Choroid plexus epithelial cell (primary cell): ENCODE measurements around the gene CTAGE1.

Source experiments
- DNase-seq: peaks from one replicate; pipeline ENCODE4 v3.0.0-alpha.2; 2010; ENCODE audit warnings: low read depth
- H3K4me3 ChIP-seq: 2 replicates; pipeline ENCODE4 v1.5.1; 2011; ENCODE audit warnings: low read depth, mild to moderate bottlenecking, control low read depth, low read length, moderate library complexity
- TF ChIP-seq, protein P1 (sequence below): conservative IDR thresholded peaks from 2 replicates; pipeline ENCODE4 v1.5.1; 2011; ENCODE audit warnings: low read depth, mild to moderate bottlenecking, control low read depth, inconsistent platforms, low read length, moderate library complexity

The CTAGE1 gene

DNA sequence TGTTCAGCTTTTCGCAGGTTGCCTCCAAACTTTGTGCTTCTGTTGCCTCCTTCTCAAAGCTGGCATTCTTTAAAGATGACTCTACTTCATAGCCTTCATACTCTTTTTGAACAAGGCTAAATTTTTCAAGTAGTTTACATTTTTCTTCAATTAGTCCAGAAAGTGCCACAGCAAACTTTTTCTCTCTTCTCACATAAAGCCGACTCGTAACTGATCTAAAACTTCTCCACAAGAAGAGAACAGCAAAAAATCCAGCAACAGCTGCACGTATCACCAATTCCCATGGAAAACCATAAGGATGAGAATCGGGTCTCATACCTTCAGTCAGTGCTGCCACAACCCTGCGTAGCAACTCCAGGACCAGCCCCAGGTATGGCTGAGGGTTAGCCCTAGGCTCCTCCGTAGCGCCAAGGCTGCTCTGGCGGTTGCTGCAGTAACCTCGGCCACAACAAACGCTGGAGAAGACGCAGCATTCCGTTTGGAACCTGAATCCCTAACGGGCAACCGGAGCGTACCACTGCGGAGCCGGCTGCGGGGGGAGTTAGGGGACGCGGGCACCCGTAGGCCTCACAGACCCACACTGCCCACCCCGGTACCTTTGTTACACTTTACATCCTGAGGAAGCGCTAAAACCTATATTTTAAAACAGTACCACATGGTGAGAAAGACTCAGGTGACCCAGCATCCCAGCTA is at the start of gene CTAGE1:
Gene CTAGE1, minus strand, starts transcription at position 420 of the 693 bp plus-strand sequence. Its CDS starts 104 bp downstream, at position 316.
- DNase-seq, result peak; percentile 36
- no peak within 1 kb of the TSS for H3K4me3 ChIP-seq
- TF ChIP-seq, protein P1, sequence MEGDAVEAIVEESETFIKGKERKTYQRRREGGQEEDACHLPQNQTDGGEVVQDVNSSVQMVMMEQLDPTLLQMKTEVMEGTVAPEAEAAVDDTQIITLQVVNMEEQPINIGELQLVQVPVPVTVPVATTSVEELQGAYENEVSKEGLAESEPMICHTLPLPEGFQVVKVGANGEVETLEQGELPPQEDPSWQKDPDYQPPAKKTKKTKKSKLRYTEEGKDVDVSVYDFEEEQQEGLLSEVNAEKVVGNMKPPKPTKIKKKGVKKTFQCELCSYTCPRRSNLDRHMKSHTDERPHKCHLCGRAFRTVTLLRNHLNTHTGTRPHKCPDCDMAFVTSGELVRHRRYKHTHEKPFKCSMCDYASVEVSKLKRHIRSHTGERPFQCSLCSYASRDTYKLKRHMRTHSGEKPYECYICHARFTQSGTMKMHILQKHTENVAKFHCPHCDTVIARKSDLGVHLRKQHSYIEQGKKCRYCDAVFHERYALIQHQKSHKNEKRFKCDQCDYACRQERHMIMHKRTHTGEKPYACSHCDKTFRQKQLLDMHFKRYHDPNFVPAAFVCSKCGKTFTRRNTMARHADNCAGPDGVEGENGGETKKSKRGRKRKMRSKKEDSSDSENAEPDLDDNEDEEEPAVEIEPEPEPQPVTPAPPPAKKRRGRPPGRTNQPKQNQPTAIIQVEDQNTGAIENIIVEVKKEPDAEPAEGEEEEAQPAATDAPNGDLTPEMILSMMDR, result no peak

- TF ChIP-seq, protein P1, result no peak
- no peak overlapping the region for H3K4me3 ChIP-seq
- peak; percentile 91 for DNase-seq
Observed at GRCh38 chr18:22466608-22467395, 49.1 kb upstream of the CTAGE1 start.

- no peak overlapping the region for H3K4me3 ChIP-seq
- TF ChIP-seq, protein P1, result no peak
- DNase-seq, result peak; percentile 97
Observed at GRCh38 chr18:22465859-22466457, 48.2 kb upstream of the CTAGE1 start.

DNA sequence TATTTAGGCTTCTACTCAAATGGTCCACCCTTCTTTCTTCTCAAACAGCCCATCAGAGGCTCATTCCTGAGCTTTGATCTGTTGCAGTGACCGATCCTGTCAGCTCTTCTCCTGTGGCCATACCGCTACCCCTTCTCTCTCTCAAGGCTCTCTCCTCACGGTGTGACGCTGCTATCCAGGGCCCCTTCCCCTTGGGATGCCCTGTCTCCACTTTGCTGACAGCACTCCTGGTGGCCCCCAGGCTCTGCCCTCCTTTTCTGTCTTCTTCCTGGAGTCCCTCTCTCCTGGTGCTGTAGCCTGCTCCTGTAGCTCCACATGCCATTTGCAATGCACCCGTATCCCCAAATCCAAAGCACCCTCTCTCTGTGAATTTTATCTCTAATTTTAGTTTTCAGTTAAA is 45.4 kb upstream of the CTAGE1 start:
- TF ChIP-seq, protein P1, result no peak
- no peak overlapping the region for H3K4me3 ChIP-seq

GRCh38 chr18:22459491-22459890 is 41.8 kb upstream of the CTAGE1 start:
- TF ChIP-seq, protein P1, result no peak
- no peak overlapping the region for H3K4me3 ChIP-seq

More for the DNA sequence above, 45.4 kb upstream of the CTAGE1 start:
- no peak for DNase-seq

DNA sequence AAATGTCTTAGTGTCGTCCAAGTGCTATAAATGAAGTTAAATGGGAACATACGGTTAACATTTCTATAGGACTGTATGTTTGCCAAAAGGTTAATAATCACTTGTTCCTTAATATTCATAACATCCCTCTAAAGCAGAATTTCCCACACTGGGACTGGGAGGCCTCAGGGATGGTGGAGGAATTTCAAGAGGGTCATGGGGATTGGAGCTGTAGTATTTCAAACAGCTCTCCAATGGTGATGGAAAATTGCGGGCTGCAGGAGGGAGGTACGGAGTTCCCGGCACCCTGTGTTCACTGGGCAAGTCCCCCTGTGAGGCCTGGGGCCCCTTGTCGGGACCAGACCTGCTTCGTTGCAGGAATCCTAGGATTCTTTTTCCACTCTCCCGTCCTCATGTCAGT is 39.8 kb upstream of the CTAGE1 start:
- H3K4me3 ChIP-seq, result no peak overlapping the region
- TF ChIP-seq, protein P1, result no peak
- no peak for DNase-seq

More at GRCh38 chr18:22459491-22459890, 41.8 kb upstream of the CTAGE1 start:
- no peak for DNase-seq
